ENCODE data around the gene RYR3. TPM values are rescaled to one million over a fixed set of nuclear protein-coding genes. Genes with fewer than 3 reads are reported as not detected.

The RYR3 gene
- total RNA-seq, 1 experiment from 2014 or later: 0.66 TPM

DNA sequence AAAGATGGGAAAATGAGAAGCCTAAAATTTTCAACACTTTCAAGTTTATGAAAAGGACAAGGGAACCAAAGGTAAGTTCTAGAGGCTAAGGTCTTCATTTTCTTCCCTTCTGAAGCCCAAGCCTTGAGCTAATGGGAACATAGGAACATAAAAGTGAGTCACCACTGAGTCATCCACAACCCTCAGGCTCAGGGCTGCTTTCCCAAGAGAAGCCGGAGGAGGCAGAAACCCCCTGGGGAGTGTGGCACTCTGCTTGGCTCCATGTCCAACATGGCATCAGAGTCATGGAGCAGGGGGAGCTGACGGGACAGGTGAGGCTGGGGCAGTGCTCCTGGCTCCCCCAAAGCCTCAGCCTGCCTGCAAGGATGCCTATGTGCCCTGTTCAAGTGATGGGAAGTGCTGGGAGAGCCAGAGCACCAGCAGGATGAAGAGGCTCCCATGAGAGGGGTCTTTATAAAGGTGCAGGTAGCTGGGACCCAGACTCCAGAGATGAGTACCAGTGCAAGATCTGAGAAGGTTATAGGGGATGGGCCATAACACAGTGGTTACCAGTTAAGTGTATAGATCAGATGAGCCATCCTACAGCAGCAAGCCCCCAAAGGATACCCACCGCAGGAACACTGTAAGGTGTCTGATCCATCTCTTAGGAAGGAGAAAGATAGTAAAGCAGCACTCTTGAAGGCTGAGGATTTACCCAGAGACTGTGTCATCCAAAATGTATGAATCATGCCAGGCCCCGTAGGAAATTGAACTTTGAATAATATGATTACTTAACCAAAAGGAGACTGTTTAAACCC is 31.8 kb upstream of the RYR3 start:
- DNase-seq: no peak
- no peak overlapping the region for H3K4me3 Mint-ChIP-seq (ENCODE audit: unreplicated experiment)
- no peaks in the 10 kb centered on the region for H3K36me3 ChIP-seq (ENCODE audit: control insufficient read depth, insufficient read depth, low read length)
- CTCF ChIA-PET: no interaction called here
- TF ChIP-seq, protein P1, sequence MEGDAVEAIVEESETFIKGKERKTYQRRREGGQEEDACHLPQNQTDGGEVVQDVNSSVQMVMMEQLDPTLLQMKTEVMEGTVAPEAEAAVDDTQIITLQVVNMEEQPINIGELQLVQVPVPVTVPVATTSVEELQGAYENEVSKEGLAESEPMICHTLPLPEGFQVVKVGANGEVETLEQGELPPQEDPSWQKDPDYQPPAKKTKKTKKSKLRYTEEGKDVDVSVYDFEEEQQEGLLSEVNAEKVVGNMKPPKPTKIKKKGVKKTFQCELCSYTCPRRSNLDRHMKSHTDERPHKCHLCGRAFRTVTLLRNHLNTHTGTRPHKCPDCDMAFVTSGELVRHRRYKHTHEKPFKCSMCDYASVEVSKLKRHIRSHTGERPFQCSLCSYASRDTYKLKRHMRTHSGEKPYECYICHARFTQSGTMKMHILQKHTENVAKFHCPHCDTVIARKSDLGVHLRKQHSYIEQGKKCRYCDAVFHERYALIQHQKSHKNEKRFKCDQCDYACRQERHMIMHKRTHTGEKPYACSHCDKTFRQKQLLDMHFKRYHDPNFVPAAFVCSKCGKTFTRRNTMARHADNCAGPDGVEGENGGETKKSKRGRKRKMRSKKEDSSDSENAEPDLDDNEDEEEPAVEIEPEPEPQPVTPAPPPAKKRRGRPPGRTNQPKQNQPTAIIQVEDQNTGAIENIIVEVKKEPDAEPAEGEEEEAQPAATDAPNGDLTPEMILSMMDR (IDR thresholded peaks at IDR 0.05; ENCODE audit: insufficient read depth in 1 of 2, low read depth in 1 of 2, low read length in 1 of 2, severe bottlenecking in 1 of 2, unreplicated experiment in 1 of 2): no peak
- H3K9me3 ChIP-seq: no peaks in the 10 kb centered on the region
- no peak overlapping the region for H3K4me3 ChIP-seq (ENCODE audit: low read depth, low read length)
- no peaks in the 10 kb centered on the region for H3K9me3 Mint-ChIP-seq (ENCODE audit: unreplicated experiment)
- BruUV-seq (replicated peaks): no TSS peak
- POLR2A ChIA-PET: no interaction called here
- peaks cover 8% of the 10 kb centered on the region for H3K27me3 Mint-ChIP-seq (ENCODE audit: insufficient read depth, unreplicated experiment)
- H3K27me3 ChIP-seq (replicated peaks; ENCODE audit: control insufficient read depth, insufficient read depth, low read length): no peaks in the 10 kb centered on the region
- no peak overlapping the region for H3K27ac Mint-ChIP-seq (ENCODE audit: unreplicated experiment)
- H3K4me1 Mint-ChIP-seq (ENCODE audit: low read depth, unreplicated experiment): no peaks in the 10 kb centered on the region
- no peaks in the 10 kb centered on the region for H3K36me3 Mint-ChIP-seq (ENCODE audit: insufficient read depth, unreplicated experiment)
- H3K4me1 ChIP-seq: no peaks in the 10 kb centered on the region
- intact Hi-C loops (cut with micrococcal nuclease; ENCODE audit: unreplicated experiment): no loop called here

DNA sequence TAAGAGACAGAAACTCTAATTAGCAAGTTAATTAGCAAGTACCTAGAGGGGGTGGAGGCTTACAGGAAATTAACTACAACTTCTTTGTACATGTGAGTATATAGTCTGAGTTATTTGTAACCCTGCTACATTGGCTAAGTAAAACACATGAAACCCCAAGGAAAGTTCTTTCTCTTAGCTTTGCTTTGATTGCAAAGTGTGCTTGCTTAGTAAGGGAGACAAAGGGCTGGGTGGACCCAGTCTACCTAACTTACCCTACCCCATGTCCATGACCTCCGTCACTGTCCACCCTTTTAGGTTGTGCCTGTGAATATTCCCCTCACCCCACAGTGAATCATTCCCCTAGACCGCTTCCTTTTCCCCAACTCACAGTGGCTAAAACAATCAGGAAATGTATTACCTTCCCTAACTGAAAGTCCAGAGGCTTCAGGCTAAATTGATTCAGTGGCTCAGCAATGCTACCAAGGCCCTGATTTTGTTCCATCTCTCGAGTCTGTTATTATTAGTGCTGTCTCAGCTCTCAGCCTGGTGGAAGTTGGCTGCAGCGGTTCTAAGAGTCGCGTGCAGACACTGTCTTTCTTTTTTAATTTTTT is 31.1 kb upstream of the RYR3 start:
- H3K27me3 Mint-ChIP-seq (ENCODE audit: insufficient read depth, unreplicated experiment): peaks cover 8% of the 10 kb centered on the region
- Histone ChIP-seq H3K9me3 (no peaks in the 10 kb centered on the region), H3K4me1 (no peaks in the 10 kb centered on the region), H3K36me3 (ENCODE audit: control insufficient read depth, insufficient read depth, low read length) (no peaks in the 10 kb centered on the region), H3K27me3 (replicated peaks; ENCODE audit: control insufficient read depth, insufficient read depth, low read length) (no peaks in the 10 kb centered on the region), H3K4me3 (ENCODE audit: low read depth, low read length) (no peak overlapping the region)
- no peaks in the 10 kb centered on the region for H3K9me3 Mint-ChIP-seq (ENCODE audit: unreplicated experiment)
- intact Hi-C loops (cut with micrococcal nuclease; ENCODE audit: unreplicated experiment): no loop called here
- TF ChIP-seq, protein P1 (IDR thresholded peaks at IDR 0.05; ENCODE audit: insufficient read depth in 1 of 2, low read depth in 1 of 2, low read length in 1 of 2, severe bottlenecking in 1 of 2, unreplicated experiment in 1 of 2): no peak
- H3K4me3 Mint-ChIP-seq (ENCODE audit: unreplicated experiment): no peak overlapping the region
- ChIA-PET CTCF (no interaction called here), POLR2A (no interaction called here)
- BruUV-seq (replicated peaks): no TSS peak
- DNase-seq: no peak
- no peak overlapping the region for H3K27ac Mint-ChIP-seq (ENCODE audit: unreplicated experiment)
- H3K4me1 Mint-ChIP-seq (ENCODE audit: low read depth, unreplicated experiment): no peaks in the 10 kb centered on the region
- H3K36me3 Mint-ChIP-seq (ENCODE audit: insufficient read depth, unreplicated experiment): no peaks in the 10 kb centered on the region

DNA sequence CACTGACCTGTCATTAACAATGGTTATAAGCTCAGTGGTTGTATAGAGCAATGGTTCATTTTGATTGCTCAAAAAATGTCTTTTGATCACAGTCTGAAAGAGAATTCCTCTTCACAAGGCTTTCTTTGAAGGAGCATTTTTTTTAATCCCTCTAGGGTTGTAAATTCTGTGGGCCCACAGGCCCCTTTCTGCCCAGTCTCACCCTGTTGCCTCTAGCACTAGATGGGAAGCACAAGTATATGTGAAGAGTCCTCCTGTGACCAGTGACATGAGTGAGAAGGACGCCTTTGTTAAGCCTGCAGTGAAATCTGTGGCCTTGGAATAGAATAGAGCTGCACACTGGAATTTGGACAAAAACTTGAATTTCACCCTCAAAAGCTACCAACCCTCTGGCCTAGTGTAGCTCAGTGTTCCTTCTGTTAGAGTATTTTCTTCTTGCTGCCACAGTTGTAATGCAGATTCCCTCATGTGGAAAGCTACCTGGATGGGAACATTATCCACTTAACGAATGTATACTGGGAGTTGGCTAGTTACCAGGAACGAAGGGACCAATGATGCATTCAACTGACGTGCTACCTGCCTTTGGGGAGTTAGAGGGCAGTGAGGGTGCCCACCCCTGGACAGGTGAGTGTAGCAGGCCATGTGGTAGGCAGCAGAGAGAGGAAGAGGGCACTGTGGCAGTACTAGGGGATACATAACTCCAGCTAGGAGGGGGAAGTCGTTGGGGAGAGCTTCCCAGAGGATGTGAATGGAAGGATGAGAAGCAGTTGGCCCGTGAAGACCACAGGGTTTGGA is 28.3 kb upstream of the RYR3 start:
- ChIA-PET CTCF (no interaction called here), POLR2A (no interaction called here)
- Mint-ChIP-seq H3K36me3 (ENCODE audit: insufficient read depth, unreplicated experiment) (no peaks in the 10 kb centered on the region), H3K9me3 (ENCODE audit: unreplicated experiment) (no peaks in the 10 kb centered on the region), H3K4me3 (ENCODE audit: unreplicated experiment) (no peak overlapping the region), H3K27ac (ENCODE audit: unreplicated experiment) (no peak overlapping the region), H3K27me3 (ENCODE audit: insufficient read depth, unreplicated experiment) (peaks cover 8% of the 10 kb centered on the region), H3K4me1 (ENCODE audit: low read depth, unreplicated experiment) (no peaks in the 10 kb centered on the region)
- Histone ChIP-seq H3K4me3 (ENCODE audit: low read depth, low read length) (no peak overlapping the region), H3K9me3 (no peaks in the 10 kb centered on the region), H3K27me3 (replicated peaks; ENCODE audit: control insufficient read depth, insufficient read depth, low read length) (no peaks in the 10 kb centered on the region), H3K4me1 (no peaks in the 10 kb centered on the region), H3K36me3 (ENCODE audit: control insufficient read depth, insufficient read depth, low read length) (no peaks in the 10 kb centered on the region)
- BruUV-seq (replicated peaks): no TSS peak
- intact Hi-C loops (cut with micrococcal nuclease; ENCODE audit: unreplicated experiment): no loop called here
- no peak for DNase-seq
- TF ChIP-seq, protein P1 (IDR thresholded peaks at IDR 0.05; ENCODE audit: insufficient read depth in 1 of 2, low read depth in 1 of 2, low read length in 1 of 2, severe bottlenecking in 1 of 2, unreplicated experiment in 1 of 2): no peak
